Activated naive CD8-positive, alpha-beta T cell treated with anti-CD3 and anti-CD28 coated beads, Interleukin-2, amount 50 U/mL, for 24 hours (primary cell): ENCODE measurements around the gene DCLK3.

ENCODE experiments used
- ATAC-seq: fragments of 150-1000 bp; cut with Tn5 transposase; one replicate; pipeline ENCODE4 v1.10.0; 2021
- DNase-seq: peaks from one replicate; pipeline ENCODE4 v3.0.0; 2021
- H3K27ac Mint-ChIP-seq: one replicate; pipeline ENCODE4 v1.8.0; 2021; ENCODE audit warnings: mild to moderate bottlenecking, mixed read lengths
- H3K27me3 Mint-ChIP-seq: one replicate; pipeline ENCODE4 v1.8.0; 2021; ENCODE audit warnings: mixed read lengths
- H3K36me3 Mint-ChIP-seq: one replicate; pipeline ENCODE4 v1.8.0; 2021; ENCODE audit warnings: low read depth, mixed read lengths
- H3K4me1 Mint-ChIP-seq: one replicate; pipeline ENCODE4 v1.8.0; 2021; ENCODE audit warnings: mixed read lengths
- H3K4me3 Mint-ChIP-seq: one replicate; pipeline ENCODE4 v1.8.0; 2021; ENCODE audit warnings: mild to moderate bottlenecking, moderate library complexity, mixed read lengths
- H3K9me3 Mint-ChIP-seq: one replicate; pipeline ENCODE4 v1.8.0; 2021; ENCODE audit warnings: mixed read lengths

DCLK3 gene

GRCh38 chr3:36786921-36787890 lies 22.9 kb upstream of the DCLK3 start:
- peaks cover 2% of the 10 kb centered on the region for H3K27me3 Mint-ChIP-seq
- ATAC-seq (no peak), DNase-seq (no peak)
- no peaks in the 10 kb centered on the region for H3K4me1 Mint-ChIP-seq
- no peaks in the 10 kb centered on the region for H3K36me3 Mint-ChIP-seq
- H3K27ac Mint-ChIP-seq = no peak overlapping the region
- no peak overlapping the region for H3K4me3 Mint-ChIP-seq
- no peaks in the 10 kb centered on the region for H3K9me3 Mint-ChIP-seq

GRCh38 chr3:36784138-36784635 lies 19.8 kb upstream of the DCLK3 start:
- H3K27me3 Mint-ChIP-seq = peaks cover 2% of the 10 kb centered on the region
- ATAC-seq = no peak
- no peaks in the 10 kb centered on the region for H3K9me3 Mint-ChIP-seq
- H3K4me3 Mint-ChIP-seq = no peak overlapping the region
- H3K4me1 Mint-ChIP-seq = no peaks in the 10 kb centered on the region
- no peak overlapping the region for H3K27ac Mint-ChIP-seq
- DNase-seq = no peak
- no peaks in the 10 kb centered on the region for H3K36me3 Mint-ChIP-seq

- no peak for ATAC-seq
These were observed 13.3 kb upstream of the DCLK3 start for GRCh38 chr3:36777424-36778218.

GRCh38 chr3:36776436-36776835 lies 12.1 kb upstream of the DCLK3 start:
- no peak for ATAC-seq
- Mint-ChIP-seq H3K4me3 (no peak overlapping the region), H3K36me3 (no peaks in the 10 kb centered on the region), H3K27ac (no peak overlapping the region), H3K4me1 (no peaks in the 10 kb centered on the region), H3K9me3 (no peaks in the 10 kb centered on the region), H3K27me3 (peaks cover 4% of the 10 kb centered on the region)
- no peak for DNase-seq

More at GRCh38 chr3:36777424-36778218, 13.3 kb upstream of the DCLK3 start:
- H3K4me3 Mint-ChIP-seq = no peak overlapping the region
- H3K27ac Mint-ChIP-seq = no peak overlapping the region
- DNase-seq = no peak
- H3K36me3 Mint-ChIP-seq = no peaks in the 10 kb centered on the region
- H3K4me1 Mint-ChIP-seq = no peaks in the 10 kb centered on the region
- H3K9me3 Mint-ChIP-seq = no peaks in the 10 kb centered on the region
- H3K27me3 Mint-ChIP-seq = peaks cover 3% of the 10 kb centered on the region

GRCh38 chr3:36774052-36774451 lies 9.7 kb upstream of the DCLK3 start:
- Mint-ChIP-seq H3K27me3 (peaks cover 11% of the 10 kb centered on the region), H3K4me1 (no peaks in the 10 kb centered on the region), H3K36me3 (no peaks in the 10 kb centered on the region), H3K4me3 (no peak overlapping the region), H3K9me3 (no peaks in the 10 kb centered on the region), H3K27ac (no peak overlapping the region)
- no peak for ATAC-seq
- DNase-seq = no peak

GRCh38 chr3:36771931-36772330 lies 7.6 kb upstream of the DCLK3 start:
- DNase-seq (no peak), ATAC-seq (no peak)
- peaks cover 23% of the 10 kb centered on the region for H3K27me3 Mint-ChIP-seq
- no peaks in the 10 kb centered on the region for H3K9me3 Mint-ChIP-seq
- H3K4me1 Mint-ChIP-seq = no peaks in the 10 kb centered on the region
- no peak overlapping the region for H3K4me3 Mint-ChIP-seq
- H3K36me3 Mint-ChIP-seq = no peaks in the 10 kb centered on the region
- H3K27ac Mint-ChIP-seq = no peak overlapping the region

GRCh38 chr3:36769926-36770325 lies 5.6 kb upstream of the DCLK3 start:
- H3K4me3 Mint-ChIP-seq = no peak overlapping the region
- H3K36me3 Mint-ChIP-seq = no peaks in the 10 kb centered on the region
- H3K4me1 Mint-ChIP-seq = no peaks in the 10 kb centered on the region
- H3K27ac Mint-ChIP-seq = no peak overlapping the region
- ATAC-seq = no peak
- H3K9me3 Mint-ChIP-seq = no peaks in the 10 kb centered on the region
- DNase-seq = no peak
- H3K27me3 Mint-ChIP-seq = peaks cover 38% of the 10 kb centered on the region

GRCh38 chr3:36765104-36765503 lies 751 bp upstream of the DCLK3 start:
- no peak for ATAC-seq

GRCh38 chr3:36764704-36765038 lies 318 bp upstream of the DCLK3 start:
- H3K27ac Mint-ChIP-seq = no peak overlapping the region
- H3K4me1 Mint-ChIP-seq = peaks cover 6% of the 10 kb centered on the region
- DNase-seq (no peak), ATAC-seq (no peak)
- peaks cover 67% of the 10 kb centered on the region for H3K27me3 Mint-ChIP-seq
- no peaks in the 10 kb centered on the region for H3K9me3 Mint-ChIP-seq
- no peaks in the 10 kb centered on the region for H3K36me3 Mint-ChIP-seq
- peak overlapping the region; percentile 63 for H3K4me3 Mint-ChIP-seq

More at GRCh38 chr3:36765104-36765503, 751 bp upstream of the DCLK3 start:
- peak overlapping the region; percentile 63 for H3K4me3 Mint-ChIP-seq
- no peaks in the 10 kb centered on the region for H3K36me3 Mint-ChIP-seq
- peaks cover 6% of the 10 kb centered on the region for H3K4me1 Mint-ChIP-seq
- H3K9me3 Mint-ChIP-seq = no peaks in the 10 kb centered on the region
- peaks cover 65% of the 10 kb centered on the region for H3K27me3 Mint-ChIP-seq
- no peak for DNase-seq
- H3K27ac Mint-ChIP-seq = no peak overlapping the region

GRCh38 chr3:36762918-36763849 lies 1.2 kb downstream of the DCLK3 start:
- Mint-ChIP-seq H3K36me3 (no peaks in the 10 kb centered on the region), H3K4me3 (peak overlapping the region; percentile 57), H3K27ac (no peak overlapping the region), H3K27me3 (peaks cover 71% of the 10 kb centered on the region), H3K4me1 (peaks cover 6% of the 10 kb centered on the region), H3K9me3 (no peaks in the 10 kb centered on the region)
- no peak for DNase-seq
- no peak for ATAC-seq

- DNase-seq (no peak), ATAC-seq (no peak)
- Mint-ChIP-seq H3K4me3 (no peak overlapping the region), H3K36me3 (no peaks in the 10 kb centered on the region), H3K27ac (no peak overlapping the region), H3K27me3 (peaks cover 66% of the 10 kb centered on the region), H3K9me3 (no peaks in the 10 kb centered on the region), H3K4me1 (peaks cover 6% of the 10 kb centered on the region)
These were observed 2.6 kb downstream of the DCLK3 start for GRCh38 chr3:36761779-36762178.

- H3K27ac Mint-ChIP-seq = no peak overlapping the region
- no peak for ATAC-seq
- no peaks in the 10 kb centered on the region for H3K36me3 Mint-ChIP-seq
- no peak for DNase-seq
- H3K4me3 Mint-ChIP-seq = no peak overlapping the region
- H3K27me3 Mint-ChIP-seq = peaks cover 25% of the 10 kb centered on the region
- H3K9me3 Mint-ChIP-seq = no peaks in the 10 kb centered on the region
- no peaks in the 10 kb centered on the region for H3K4me1 Mint-ChIP-seq
These were observed 8.1 kb downstream of the DCLK3 start for GRCh38 chr3:36756269-36756668.

GRCh38 chr3:36751326-36751725 lies 13.0 kb downstream of the DCLK3 start:
- DNase-seq (no peak), ATAC-seq (no peak)
- H3K4me1 Mint-ChIP-seq = no peaks in the 10 kb centered on the region
- H3K27me3 Mint-ChIP-seq = peaks cover 6% of the 10 kb centered on the region
- no peak overlapping the region for H3K4me3 Mint-ChIP-seq
- H3K9me3 Mint-ChIP-seq = no peaks in the 10 kb centered on the region
- no peaks in the 10 kb centered on the region for H3K36me3 Mint-ChIP-seq
- H3K27ac Mint-ChIP-seq = no peak overlapping the region

GRCh38 chr3:36750737-36751136 lies 13.6 kb downstream of the DCLK3 start:
- H3K4me3 Mint-ChIP-seq = no peak overlapping the region
- no peaks in the 10 kb centered on the region for H3K9me3 Mint-ChIP-seq
- no peak overlapping the region for H3K27ac Mint-ChIP-seq

More at GRCh38 chr3:36750737-36751136, 13.6 kb downstream of the DCLK3 start:
- H3K36me3 Mint-ChIP-seq = no peaks in the 10 kb centered on the region
- H3K4me1 Mint-ChIP-seq = no peaks in the 10 kb centered on the region
- DNase-seq = no peak
- H3K27me3 Mint-ChIP-seq = peaks cover 5% of the 10 kb centered on the region
- ATAC-seq = no peak
